Small intestine (tissue), 7 donors: Measurements from ENCODE around the gene CLCN7. TPM values are rescaled to one million over a fixed set of nuclear protein-coding genes. Genes with fewer than 3 reads are reported as not detected.

Experiments used
- DNase-seq, 2 donors: peaks; one replicate each; pipeline versions ENCODE4 v3.0.0 to v3.0.0-alpha.2; 2013
- FAIRE-seq: peaks from 2 replicates; lab custom pipeline; 2012; peaks lifted over from hg19 to GRCh38; lab: Jason Lieb, UNC
- H3K27ac ChIP-seq, 3 donors: one replicate each; pipeline ENCODE4 v1.5.1; 2013; ENCODE audit warnings: low read length in 2 of 3, mild to moderate bottlenecking in 2 of 3, control low read depth in 1 of 3, inconsistent platforms in 1 of 3, low read depth in 1 of 3, moderate library complexity in 1 of 3
- H3K27me3 ChIP-seq, 3 donors: one replicate each; pipeline ENCODE4 v1.6.1; 2013; ENCODE audit warnings: low read length in 3 of 3, inconsistent platforms in 1 of 3; ENCODE audit not compliant: control insufficient read depth in 3 of 3, insufficient read depth in 3 of 3
- H3K36me3 ChIP-seq, 3 donors: one replicate each; pipeline ENCODE4 v1.6.1; 2013; ENCODE audit warnings: low read length in 3 of 3, inconsistent platforms in 1 of 3, low read depth in 1 of 3, mild to moderate bottlenecking in 1 of 3, moderate library complexity in 1 of 3; ENCODE audit not compliant: control insufficient read depth in 3 of 3, insufficient read depth in 2 of 3
- H3K4me1 ChIP-seq, 3 donors: one replicate each; pipeline ENCODE4 v1.6.1; 2013; ENCODE audit warnings: low read length in 2 of 3, inconsistent platforms in 1 of 3, low read depth in 1 of 3, mild to moderate bottlenecking in 1 of 3, moderate library complexity in 1 of 3; ENCODE audit not compliant: control insufficient read depth in 3 of 3, insufficient read depth in 2 of 3
- H3K4me3 ChIP-seq, 3 donors: one replicate each; pipeline ENCODE4 v1.5.1; 2013; ENCODE audit warnings: low read length in 3 of 3, control low read depth in 1 of 3, inconsistent platforms in 1 of 3, low read depth in 1 of 3, mild to moderate bottlenecking in 1 of 3, moderate library complexity in 1 of 3
- H3K9me3 ChIP-seq, 2 donors: one replicate each; pipeline ENCODE4 v1.6.1; 2013; ENCODE audit warnings: low read depth in 1 of 2, low read length in 1 of 2; ENCODE audit not compliant: control insufficient read depth in 2 of 2, insufficient read depth in 1 of 2
- WGBS, 3 donors: extraction: QIAGEN DNeasy Blood & Tissue Kit; methylation state at CpG; one replicate each; pipeline ENCODE4 v1.1.7; 2013; 5-methylcytosine and 5-hydroxymethylcytosine counted together
- polyA plus RNA-seq, 4 donors: library from polyadenylated mRNA; stranded (reverse) in 3 of 4; unstranded in 1 of 4; fragments of 200-250 nt in 3 of 4; fragments of 120-200 nt in 1 of 4; gene quantifications; one replicate each; pipeline versions ENCODE4 v1.2.1 to v1.2.3, GENCODE V29; 2013
- donor health status: healthy with polysubstance abuse.
- donor health status: control.
- donor health status: control.
- donor health status: Bipolar disorder and iron deficiency.
- donor health status: healthy.

The CLCN7 gene
- polyA plus RNA-seq, 4 donors = 28.4 to 88.3 (median 42.8) TPM

- FAIRE-seq = no peak
- no peaks in the 10 kb centered on the region for H3K27me3 ChIP-seq
- H3K36me3 ChIP-seq = peaks cover 0 to 38% (median 3%) of the 10 kb centered on the region in 3 donors
- H3K4me1 ChIP-seq = peaks cover 0 to 19% (median 0%) of the 10 kb centered on the region in 3 donors
- H3K9me3 ChIP-seq = no peaks in the 10 kb centered on the region
- peak within 1 kb of the TSS; percentile 61 to 95 (median 84) for H3K27ac ChIP-seq
- peak; percentile 83 to 93 for DNase-seq
- WGBS, 3 donors = 0 to 1% (median 1%) methylated on average over 53 to 89 of the region's 89 CpGs
- H3K4me3 ChIP-seq = peak within 1 kb of the TSS; percentile 78 to 80 (median 79)
Measured at GRCh38 chr16:1492923-1493745, 18.3 kb upstream of the CLCN7 start, which contains the start of gene TELO2. Gene TELO2, plus strand, starts transcription at chr16:1493360. Its CDS starts 922 bp downstream, at chr16:1494282.

- WGBS, 3 donors = 81 to 86% (median 81%) methylated on average over 23 of the region's 23 CpGs
- Histone ChIP-seq H3K4me3 (peak overlapping the region in 2 of 3 donors; percentile 78 to 79), H3K36me3 (peaks cover 0 to 32% (median 3%) of the 10 kb centered on the region in 3 donors), H3K9me3 (no peaks in the 10 kb centered on the region), H3K4me1 (peaks cover 0 to 19% (median 0%) of the 10 kb centered on the region in 3 donors), H3K27me3 (no peaks in the 10 kb centered on the region), H3K27ac (peak overlapping the region; percentile 61 to 95 (median 84))
- FAIRE-seq (no peak), DNase-seq (no peak)
Measured at GRCh38 chr16:1492082-1492922, 17.5 kb upstream of the CLCN7 start.

GRCh38 chr16:1491327-1491726 is 16.5 kb upstream of the CLCN7 start:
- no peak overlapping the region for H3K27ac ChIP-seq
- peaks cover 0 to 22% (median 0%) of the 10 kb centered on the region in 3 donors for H3K36me3 ChIP-seq
- FAIRE-seq (no peak), DNase-seq (no peak)
- WGBS, 3 donors = 80 to 86% (median 81%) methylated on average over 12 of the region's 12 CpGs
- H3K4me3 ChIP-seq = no peak overlapping the region
- H3K9me3 ChIP-seq = no peaks in the 10 kb centered on the region
- no peaks in the 10 kb centered on the region for H3K27me3 ChIP-seq
- H3K4me1 ChIP-seq = peaks cover 0 to 19% (median 0%) of the 10 kb centered on the region in 3 donors

- no peak for DNase-seq
- 91 to 94% (median 92%) methylated on average over 12 of the region's 12 CpGs for WGBS, 3 donors
- no peak for FAIRE-seq
- Histone ChIP-seq H3K4me3 (no peak overlapping the region), H3K9me3 (no peaks in the 10 kb centered on the region), H3K27ac (no peak overlapping the region), H3K4me1 (peaks cover 0 to 10% (median 0%) of the 10 kb centered on the region in 3 donors), H3K27me3 (no peaks in the 10 kb centered on the region), H3K36me3 (no peaks in the 10 kb centered on the region)
Measured at GRCh38 chr16:1489077-1489476, 14.2 kb upstream of the CLCN7 start.

- no peak for FAIRE-seq
- H3K36me3 ChIP-seq = no peaks in the 10 kb centered on the region
- 80 to 91% (median 86%) methylated on average over 19 of the region's 19 CpGs for WGBS, 3 donors
Measured at GRCh38 chr16:1488619-1489018, 13.8 kb upstream of the CLCN7 start, which contains the start of gene PTX4. Gene PTX4, minus strand, starts transcription at chr16:1488944. Its CDS starts 35 bp downstream, at chr16:1488909.

GRCh38 chr16:1488054-1488601 is 13.3 kb upstream of the CLCN7 start:
- no peaks in the 10 kb centered on the region for H3K9me3 ChIP-seq
- DNase-seq = no peak
- no peak overlapping the region for H3K27ac ChIP-seq
- peaks cover 0 to 10% (median 0%) of the 10 kb centered on the region in 3 donors for H3K4me1 ChIP-seq
- no peak overlapping the region for H3K4me3 ChIP-seq
- WGBS, 3 donors = 89 to 90% (median 90%) methylated on average over 23 to 24 of the region's 24 CpGs
- no peak for FAIRE-seq
- H3K36me3 ChIP-seq = no peaks in the 10 kb centered on the region
- H3K27me3 ChIP-seq = peaks cover 0 to 2% (median 0%) of the 10 kb centered on the region in 3 donors

More at GRCh38 chr16:1488619-1489018, 13.8 kb upstream of the CLCN7 start, which contains the start of gene PTX4:
- DNase-seq = no peak
- Histone ChIP-seq H3K27ac (no peak within 1 kb of the TSS), H3K4me3 (no peak within 1 kb of the TSS), H3K4me1 (peaks cover 0 to 10% (median 0%) of the 10 kb centered on the region in 3 donors), H3K27me3 (peaks cover 0 to 2% (median 0%) of the 10 kb centered on the region in 3 donors), H3K9me3 (no peaks in the 10 kb centered on the region)

- Histone ChIP-seq H3K27me3 (peaks cover 0 to 2% (median 0%) of the 10 kb centered on the region in 3 donors), H3K9me3 (no peaks in the 10 kb centered on the region), H3K4me3 (no peak overlapping the region), H3K36me3 (no peaks in the 10 kb centered on the region), H3K27ac (no peak overlapping the region), H3K4me1 (peaks cover 0 to 5% (median 0%) of the 10 kb centered on the region in 3 donors)
- DNase-seq = no peak
- WGBS, 3 donors = 87 to 91% (median 91%) methylated on average over 31 to 39 of the region's 39 CpGs
- FAIRE-seq = no peak
Measured at GRCh38 chr16:1487395-1488053, 12.7 kb upstream of the CLCN7 start.
